NCI-H128 (cell line): Measurements from ENCODE around the gene ARHGEF6.

Experiments used
- DNase-seq: peaks from one replicate; lab custom pipeline; 2025; ENCODE audit not compliant: unreplicated experiment; lab: John Stamatoyannopoulos, UW

Gene ARHGEF6

DNA sequence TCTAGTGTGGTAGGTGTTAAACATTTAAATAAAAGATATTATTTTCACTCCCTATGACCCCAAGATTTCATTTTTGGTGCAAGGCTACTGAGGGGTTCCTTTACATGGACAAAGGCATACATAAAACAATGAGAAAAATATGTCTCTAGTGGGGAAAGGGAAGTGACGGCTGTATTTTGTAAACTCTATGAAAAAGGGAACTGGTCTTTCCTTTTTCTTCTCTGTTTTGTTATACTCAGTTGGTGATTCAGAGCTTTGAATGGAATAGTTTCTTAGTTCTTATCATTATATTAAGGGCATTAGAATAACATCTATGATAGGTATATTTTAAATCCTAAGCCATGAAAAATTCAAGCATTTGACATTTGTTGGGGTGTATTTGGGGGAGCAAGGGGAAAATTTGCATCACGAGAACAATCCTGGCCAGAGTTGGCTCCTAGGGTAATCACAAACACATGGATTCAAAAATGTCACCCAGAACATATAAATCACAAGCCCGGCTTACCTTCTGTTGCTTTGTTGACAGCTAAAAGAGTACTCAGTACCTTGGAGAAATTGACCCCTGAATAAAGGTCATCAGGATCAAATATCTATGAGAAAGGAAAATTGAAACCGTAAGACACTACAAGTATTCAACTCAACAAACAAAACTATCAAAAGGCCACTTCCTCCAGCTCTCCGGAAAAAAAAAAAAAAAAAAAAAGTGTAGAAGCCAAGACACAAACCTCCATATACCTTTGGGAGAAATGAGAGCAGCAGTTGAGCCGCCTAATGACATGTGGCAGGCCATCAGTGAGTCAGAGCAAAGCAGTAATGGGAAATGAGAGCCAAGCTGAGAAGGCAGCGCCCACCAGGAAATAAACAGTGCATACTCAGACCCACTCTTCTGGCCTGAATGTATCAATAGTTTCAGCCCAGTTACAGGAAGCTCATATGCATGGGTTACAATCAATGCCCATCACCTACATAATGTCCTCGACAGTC lies 33.4 kb downstream of the ARHGEF6 start:
- no peak for DNase-seq

DNA sequence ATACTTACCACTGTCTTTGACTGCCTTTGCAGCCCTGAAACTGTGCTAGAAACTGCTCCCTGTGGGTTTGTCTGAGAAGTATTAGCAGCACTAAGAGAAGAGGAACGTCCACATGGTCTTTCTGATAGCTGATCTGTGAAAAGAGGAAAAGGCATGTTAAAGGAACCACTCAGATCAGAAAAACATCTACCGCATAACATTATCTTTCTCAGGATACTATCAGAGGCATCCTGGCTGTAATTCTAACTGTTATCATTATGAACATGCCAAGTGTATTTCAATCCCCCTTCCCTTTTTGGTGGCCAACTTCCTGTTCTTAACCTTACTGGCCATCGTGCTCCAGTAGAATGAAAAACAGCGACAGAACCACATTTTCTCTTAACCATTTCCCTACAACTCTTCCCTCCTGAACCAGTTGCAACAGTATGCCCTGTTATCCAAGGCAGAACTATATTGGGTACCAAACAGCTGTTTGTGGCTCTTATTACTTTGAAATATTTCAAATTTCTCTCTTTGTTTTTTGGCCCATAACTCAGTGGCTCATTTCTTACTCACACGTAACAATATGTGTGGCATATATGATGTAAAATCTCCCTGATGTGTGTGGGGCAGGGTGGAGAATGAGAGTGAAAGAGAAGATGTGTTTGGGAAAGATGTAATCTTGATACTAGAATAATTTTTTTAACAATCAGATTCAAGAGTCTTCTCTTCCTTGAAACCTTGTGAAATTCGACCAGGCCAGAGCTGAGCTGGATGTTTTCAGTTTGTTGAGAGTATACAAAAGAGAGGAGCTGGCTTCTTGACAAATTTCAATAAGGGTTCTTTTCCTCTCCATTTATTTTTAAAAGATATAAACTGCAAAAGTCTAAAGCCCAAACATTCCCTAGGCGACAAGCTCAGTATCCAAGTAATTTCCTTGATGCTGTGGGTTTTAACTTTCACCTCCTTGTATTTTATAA lies 35.2 kb downstream of the ARHGEF6 start:
- no peak for DNase-seq

DNA sequence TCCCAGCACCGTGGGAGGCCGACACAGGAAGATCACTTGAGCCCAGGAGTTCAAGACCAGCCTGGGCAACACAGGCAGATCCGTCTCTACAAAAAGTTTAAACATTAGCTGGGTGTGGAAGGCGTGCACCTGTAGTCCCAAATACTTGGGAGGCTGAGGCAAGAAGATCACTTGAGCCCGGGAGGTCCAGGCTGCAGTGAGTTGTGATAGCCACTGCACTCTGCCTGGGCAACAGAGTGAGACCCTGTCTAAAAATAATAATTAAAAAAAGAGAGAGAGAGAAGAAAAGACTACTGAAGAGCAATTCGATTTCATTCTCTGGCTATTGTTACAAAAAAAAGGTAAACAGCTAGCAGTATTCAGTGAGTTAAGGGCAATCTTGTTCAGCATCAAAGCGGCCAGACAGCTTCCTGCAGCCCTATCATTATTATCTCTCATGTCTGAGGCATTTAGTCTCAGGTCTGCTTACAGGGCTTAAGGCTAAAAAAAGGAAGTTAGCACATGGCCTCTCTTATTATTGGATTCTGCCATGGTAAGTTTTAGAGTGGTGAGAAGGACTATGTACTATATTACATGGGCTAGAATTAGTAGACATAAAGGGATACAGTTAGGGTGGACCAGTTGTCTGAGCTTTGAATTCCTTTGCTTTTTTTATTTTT lies 37.9 kb downstream of the ARHGEF6 start:
- DNase-seq: no peak

DNA sequence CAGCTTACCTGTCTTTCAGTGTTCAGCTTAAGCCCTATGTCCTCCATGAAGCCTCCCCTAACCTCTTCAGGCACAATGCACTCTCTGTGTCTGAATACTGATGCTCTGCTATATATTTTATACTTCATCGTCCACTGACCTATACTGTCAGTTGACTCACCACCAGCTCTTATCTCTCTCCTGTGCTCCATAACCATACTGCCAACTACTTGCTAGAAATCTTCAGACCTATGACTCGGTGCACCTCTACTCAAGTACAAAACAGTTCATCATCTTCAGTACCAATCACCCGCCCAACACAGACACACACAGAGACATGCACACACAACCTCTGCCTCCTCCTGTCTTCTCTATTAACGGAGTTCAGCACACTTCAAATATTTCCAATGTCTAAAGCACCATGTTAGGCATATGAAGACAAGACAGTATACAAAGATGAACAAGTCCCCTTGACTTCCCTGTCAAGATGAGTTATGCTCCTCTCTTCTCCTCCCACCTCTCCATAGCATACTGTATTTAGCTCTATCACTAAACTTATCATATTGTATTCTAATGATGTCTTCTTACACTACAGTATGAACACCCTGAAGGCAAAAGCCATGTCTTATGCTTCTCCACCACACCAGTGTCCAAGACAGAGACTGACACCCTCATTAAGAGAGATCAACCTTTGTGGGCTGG lies 42.5 kb downstream of the ARHGEF6 start:
- no peak for DNase-seq

DNA sequence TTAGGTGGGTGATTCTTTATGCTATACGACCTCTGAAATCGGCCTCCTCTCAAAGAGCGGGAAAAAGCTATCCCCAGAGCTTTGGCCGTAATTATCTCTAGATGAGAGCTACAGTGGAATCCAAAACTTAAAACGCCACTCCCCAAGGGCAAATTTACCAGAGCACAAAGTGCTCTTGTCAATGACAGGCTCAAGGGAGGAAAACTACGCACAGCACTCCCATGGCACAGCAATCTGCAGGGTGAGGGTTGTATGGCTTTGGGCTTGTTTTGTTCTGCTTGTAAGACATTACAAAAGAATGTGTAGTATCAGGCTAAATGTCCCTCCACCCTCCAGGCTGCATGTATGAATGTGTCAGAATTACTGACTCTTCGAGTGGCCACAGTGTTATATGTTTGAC lies 44.0 kb downstream of the ARHGEF6 start:
- no peak for DNase-seq

DNA sequence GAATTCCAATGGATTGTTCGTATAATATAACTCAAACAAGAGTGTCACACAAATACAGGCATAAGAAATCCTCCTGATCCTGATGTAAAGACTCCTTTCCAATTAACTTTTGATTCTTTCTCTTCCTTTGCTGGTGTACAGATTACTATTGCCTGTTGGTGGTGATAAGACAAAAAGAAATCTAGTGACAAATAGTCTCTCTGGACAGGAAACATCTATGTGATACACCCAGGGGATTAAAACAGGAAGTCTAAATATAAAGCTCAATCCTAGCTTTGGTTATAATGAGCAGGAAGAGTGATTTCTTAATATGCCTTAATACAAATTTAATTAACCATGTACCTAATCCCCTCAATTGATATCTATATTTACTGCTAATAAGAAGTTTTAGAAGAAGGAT lies 45.1 kb downstream of the ARHGEF6 start:
- DNase-seq: no peak

DNA sequence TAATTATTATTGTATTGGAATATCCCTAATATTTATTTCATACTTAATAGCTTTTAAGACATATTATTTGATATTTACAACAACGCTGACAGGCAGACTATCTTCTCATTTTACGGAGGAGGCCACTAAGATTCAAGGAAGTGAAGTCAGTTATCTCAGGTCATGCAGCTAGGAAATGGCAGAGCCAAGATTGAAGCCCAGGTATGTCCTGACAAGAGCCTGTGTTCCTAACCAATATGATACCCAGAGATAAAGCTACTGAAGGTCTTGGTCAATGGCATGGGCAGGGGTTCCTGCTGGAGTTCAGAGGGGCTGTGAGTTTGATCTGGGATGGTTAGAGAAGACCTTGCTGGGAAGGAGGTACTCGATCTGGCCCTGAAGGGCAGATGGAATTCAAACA lies 47.1 kb downstream of the ARHGEF6 start:
- DNase-seq: no peak

DNA sequence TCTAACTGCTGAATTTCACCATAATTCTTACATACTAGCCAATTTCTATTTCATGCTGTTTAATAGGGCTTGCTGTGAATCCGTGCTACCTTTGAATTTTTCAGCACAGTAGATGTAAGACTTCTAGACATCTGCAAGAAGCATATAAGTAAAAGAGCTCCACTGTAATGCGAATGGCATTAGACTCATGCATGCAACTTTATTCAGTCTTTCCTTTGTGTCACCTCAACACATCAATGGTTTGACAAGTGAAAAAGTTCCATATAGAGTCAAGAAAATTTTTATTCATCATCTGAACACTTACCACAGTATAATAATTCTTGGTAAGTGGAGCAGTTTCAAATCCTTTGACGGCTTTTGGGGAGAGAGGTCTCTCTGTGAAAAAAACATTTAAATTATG lies 48.9 kb downstream of the ARHGEF6 start:
- no peak for DNase-seq

DNA sequence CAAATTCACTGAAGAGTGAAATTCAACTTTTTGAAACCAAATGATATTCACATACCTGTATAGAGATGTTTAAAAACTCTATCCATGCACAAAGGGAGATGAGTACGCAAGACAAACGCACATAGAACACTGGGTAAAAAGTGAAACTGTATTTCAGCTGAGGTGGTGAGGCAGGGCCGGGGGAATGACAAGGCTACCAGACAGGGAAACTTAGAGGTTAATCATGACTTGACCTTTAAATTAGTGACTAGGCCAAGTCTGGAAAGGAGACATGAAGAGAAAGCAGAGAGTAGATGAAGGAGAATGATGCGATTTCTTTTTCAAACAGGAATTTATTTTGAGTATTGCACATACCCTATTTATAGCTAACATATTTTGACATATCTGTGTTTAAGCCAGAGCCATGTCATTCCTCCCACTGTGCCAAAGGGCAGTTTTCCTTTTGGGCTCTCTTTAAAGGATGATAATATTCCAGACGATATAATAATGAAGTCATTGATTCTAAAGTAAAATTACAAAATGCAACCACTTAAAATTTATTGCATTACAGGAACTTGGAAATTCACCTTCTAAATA lies 49.4 kb downstream of the ARHGEF6 start:
- no peak for DNase-seq

DNA sequence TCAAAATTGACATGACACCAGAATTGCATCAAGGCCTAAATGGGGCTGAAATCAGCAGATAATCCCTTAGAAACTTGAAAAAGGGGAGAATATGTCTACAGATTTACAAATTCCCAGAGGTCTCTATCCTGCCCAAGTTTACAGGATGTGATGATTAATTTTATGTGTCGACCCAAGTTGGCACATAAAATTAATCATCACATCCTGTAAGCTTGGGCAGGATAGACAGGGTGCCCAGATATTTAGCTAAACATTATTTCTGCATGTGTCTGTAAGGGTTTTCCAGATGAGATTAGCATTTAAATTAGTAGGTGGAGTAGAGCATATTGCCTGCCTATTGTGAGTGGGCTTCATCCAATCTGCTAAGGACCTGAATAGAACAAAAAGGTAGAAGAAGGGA lies 52.3 kb downstream of the ARHGEF6 start:
- DNase-seq: no peak

DNA sequence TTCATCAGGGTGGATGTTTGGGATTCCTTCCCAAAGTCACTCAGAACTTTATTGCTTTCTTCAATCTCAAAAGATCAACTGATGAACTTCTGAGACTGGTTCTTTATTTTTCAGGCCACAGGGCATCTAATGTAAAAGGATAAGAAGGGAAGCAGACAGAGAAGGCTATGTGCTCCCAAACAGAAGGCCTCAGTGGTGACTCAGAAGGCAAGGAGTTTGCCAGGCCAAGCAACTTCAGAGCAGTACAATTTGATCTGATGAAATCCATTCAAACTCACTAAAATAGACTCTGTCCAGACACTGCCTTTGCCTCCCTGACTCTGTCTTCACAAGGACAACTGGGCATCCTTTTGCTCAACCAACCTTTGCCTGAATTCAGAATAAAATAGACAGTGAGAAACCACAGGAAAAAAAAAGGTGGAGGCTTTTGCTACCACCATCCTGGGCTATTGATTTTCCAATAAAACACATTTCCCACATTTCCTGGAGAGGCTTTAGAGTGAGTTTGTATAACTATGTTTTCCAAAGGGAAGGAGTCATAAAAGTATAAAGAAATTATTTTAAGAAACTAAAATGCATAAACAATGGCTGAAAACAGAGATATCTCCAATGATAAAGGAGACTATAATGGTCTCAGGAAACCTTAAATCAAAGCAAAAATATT lies 55.2 kb downstream of the ARHGEF6 start:
- DNase-seq: no peak

DNA sequence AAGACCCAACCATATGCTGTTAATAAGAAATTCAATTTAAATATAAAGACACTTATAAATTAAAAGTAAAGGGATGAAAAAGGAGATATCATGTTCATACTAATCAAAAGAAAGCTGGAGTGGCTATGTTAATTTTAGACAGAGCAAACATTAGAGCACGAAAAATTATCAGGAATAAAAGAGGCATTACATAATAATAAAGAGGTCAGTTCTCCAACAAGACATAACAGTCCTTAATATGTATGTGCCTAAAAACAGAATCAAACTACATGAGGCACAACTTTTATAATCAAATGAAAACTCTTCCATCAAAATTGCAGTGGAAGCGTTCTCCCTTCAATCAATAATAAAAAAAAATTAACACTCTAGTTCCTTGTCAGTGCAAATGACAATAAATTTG lies 62.6 kb downstream of the ARHGEF6 start:
- DNase-seq: no peak

DNA sequence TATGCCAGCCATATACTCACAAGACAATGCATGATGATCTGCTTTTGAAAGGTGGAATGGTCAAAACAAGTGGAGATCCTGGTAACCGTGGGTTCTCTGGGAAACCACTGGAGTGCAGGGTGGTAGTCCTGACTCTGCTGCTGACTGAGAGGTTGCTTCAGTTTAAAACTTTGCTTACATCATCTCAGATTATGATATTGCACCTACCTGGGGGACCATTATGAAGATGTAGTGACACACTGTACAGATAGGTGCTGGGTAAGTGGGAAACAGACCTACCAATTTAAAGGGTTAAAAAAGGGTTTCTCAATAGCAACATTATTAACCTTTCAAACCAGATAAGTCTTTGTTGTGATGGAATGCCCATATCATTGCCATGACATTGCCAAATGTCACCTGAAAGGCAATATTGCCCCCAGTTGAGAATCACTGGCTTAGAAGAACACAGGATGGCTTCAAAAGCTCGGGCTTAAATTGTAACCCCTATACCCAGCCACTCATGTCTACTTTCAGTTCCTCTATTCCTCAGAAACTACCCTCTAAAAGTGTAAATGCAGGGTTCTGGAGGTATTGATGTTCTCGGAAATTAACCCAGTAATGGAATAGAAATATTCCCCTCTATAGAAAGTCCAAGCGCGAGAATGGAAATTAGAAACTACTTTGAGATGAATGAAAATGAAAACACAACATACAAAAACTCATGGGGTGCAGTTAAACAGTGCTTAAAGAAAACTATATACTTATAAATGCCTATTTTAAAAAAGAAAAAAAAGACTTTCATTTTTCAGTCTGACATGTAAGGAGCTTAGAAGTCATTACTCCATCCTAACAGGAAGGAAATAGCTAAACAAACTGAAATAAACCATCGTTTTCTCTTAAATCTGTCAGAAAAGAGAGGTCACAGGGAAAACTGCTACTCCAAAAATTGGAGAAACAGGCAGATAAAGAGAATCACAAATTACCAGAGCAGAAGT lies 65.8 kb downstream of the ARHGEF6 start:
- DNase-seq: no peak

DNA sequence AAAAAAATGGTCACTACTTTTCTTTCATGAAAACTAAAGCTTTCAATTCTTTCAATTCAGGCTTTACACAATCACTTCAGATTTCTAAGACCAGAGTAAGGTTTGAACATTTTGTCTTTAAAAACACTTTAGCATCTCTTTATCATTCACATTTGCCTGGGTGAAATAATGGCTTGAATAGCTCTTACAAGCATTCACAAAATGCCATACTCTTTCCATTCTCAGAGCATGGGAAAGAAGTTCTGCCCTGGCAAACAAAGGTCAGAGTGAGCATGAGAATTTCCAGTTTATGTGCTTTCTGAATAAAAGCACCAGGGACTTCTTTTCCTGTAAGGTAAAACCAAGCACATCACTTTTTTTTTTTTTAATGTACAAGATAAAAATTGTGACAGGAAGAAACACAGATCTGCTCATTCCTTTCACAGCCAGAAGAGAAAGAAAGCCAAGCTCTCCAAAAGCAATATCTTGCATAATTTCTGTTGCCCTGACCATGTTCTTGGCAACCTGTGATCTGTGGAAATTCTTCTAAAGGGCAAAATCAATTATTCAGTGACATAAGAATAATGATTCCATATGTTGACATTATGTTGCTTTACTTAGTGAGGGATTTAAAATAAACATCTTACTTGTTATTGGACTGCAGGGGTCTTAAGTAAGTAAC lies 68.0 kb downstream of the ARHGEF6 start:
- no peak for DNase-seq

DNA sequence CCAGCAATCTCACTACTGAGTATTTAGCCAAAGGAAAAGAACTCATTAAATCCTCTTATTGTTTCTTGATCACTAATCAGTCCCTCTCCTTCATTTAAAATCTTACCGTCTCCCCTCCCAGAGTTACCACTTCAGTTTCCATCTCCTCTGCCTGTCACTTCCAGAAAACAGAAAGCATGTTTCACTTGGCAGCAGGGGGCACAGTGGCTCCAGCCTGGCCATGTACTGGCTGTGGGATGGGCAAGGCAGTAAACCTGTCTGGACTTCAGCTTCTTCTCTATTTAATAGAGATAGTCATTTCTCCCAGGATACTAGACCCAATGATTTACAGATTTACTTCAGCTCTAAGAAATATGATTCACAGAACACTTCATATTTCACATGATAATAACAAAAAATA lies 69.6 kb downstream of the ARHGEF6 start:
- no peak for DNase-seq

DNA sequence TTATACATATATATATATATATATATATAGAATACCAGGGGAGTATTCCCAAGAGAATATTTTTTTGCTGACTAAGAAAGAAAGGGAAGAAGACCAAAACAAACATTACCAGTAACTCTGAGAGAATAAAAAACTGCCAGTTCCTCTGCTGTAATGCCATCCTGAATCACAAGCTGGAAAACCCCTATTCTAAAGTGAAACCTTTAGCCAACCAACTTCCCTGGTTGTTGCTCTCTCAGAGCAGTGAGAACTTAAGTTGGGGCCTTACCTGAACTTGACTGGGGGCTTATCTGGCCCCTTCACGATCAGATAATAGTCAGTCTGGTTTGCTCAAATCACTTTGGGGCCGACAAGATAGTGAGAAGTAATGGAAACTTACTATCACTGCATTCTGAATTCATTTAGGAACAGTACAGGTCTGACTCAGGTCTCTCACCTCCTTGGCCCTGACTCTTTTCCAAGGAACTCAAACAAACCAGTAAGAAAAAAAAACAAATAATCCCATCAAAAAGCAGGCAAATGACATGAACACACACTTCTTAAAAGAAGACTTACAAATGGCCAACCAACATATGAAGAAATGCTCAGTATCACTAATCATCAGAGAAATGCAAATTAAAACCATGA lies 70.3 kb downstream of the ARHGEF6 start:
- no peak for DNase-seq

DNA sequence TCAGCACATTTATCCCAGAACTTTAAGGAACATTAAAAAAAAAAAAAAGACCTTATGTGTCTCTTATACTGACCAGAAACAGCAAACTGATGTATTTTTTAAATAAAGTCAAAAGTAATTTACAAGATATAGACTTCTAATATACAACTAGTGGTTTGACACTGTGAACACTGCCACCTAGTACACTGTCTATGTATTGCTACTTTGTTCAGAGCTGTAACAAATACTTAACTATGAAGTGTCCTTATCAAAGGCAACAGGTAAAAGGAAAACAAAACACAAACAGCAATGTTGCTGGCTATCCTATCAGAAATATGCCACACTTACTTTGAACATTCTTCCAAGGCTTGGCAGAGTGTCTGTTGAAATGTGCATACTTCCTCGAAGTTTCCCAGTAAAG lies 72.4 kb downstream of the ARHGEF6 start:
- no peak for DNase-seq

DNA sequence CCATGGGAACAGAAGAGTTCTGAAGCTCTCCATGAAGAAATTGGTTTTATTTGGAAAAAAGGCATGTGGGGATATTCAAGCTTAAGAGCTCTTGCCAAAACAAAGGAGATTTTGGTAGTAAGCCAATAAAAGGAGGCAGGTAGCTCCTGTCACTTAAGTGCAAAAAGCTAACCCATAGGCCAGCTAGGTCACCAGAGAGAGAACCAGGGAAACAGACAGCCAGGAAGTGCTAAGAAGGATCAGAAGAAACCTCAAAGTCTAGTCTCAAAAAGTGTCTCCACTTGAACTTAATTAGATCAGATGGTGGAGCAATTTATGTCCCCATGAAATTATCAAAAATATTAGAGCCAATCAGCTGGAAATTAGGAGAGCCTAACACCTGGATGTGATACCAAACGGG lies 83.6 kb downstream of the ARHGEF6 start:
- DNase-seq: no peak
